ENCODE measurements around the gene ITGAV.

ITGAV gene

GRCh38 chr2:186575856-186576255 is 14.0 kb upstream of the ITGAV start:
- no peak for DNase-seq

- no peak for DNase-seq
Measured at GRCh38 chr2:186576614-186577013, 13.2 kb upstream of the ITGAV start.

GRCh38 chr2:186582698-186583097 is 7.2 kb upstream of the ITGAV start:
- no peak for DNase-seq

GRCh38 chr2:186584053-186584452 is 5.8 kb upstream of the ITGAV start:
- no peak for DNase-seq

GRCh38 chr2:186588421-186588820 is 1.4 kb upstream of the ITGAV start:
- DNase-seq, result no peak

- DNase-seq, result no peak
Measured at GRCh38 chr2:186588940-186589611, 780 bp upstream of the ITGAV start.

GRCh38 chr2:186590350-186590758 is 498 bp downstream of the ITGAV start:
- peak; percentile 90 for DNase-seq

GRCh38 chr2:186590759-186591505 is 1.1 kb downstream of the ITGAV start:
- peak; percentile 60 for DNase-seq

GRCh38 chr2:186591506-186591890 is 1.6 kb downstream of the ITGAV start:
- DNase-seq, result no peak

GRCh38 chr2:186592137-186592875 is 2.5 kb downstream of the ITGAV start:
- no peak for DNase-seq

GRCh38 chr2:186593523-186593922 is 3.7 kb downstream of the ITGAV start:
- DNase-seq, result no peak

- DNase-seq, result no peak
Measured at GRCh38 chr2:186594001-186594722, 4.3 kb downstream of the ITGAV start.

GRCh38 chr2:186595219-186595618 is 5.4 kb downstream of the ITGAV start:
- no peak for DNase-seq

GRCh38 chr2:186599186-186599778 is 9.4 kb downstream of the ITGAV start:
- no peak for DNase-seq

- no peak for DNase-seq
Measured at GRCh38 chr2:186603286-186603685, 13.4 kb downstream of the ITGAV start.

- no peak for DNase-seq
Measured at GRCh38 chr2:186605041-186605440, 15.2 kb downstream of the ITGAV start.

GRCh38 chr2:186607660-186608324 is 17.9 kb downstream of the ITGAV start:
- no peak for DNase-seq

GRCh38 chr2:186610785-186611184 is 20.9 kb downstream of the ITGAV start:
- no peak for DNase-seq

- DNase-seq, result no peak
Measured at GRCh38 chr2:186611526-186611925, 21.7 kb downstream of the ITGAV start.

GRCh38 chr2:186612026-186612425 is 22.2 kb downstream of the ITGAV start:
- no peak for DNase-seq

- DNase-seq, result no peak
Measured at GRCh38 chr2:186612555-186613440, 22.9 kb downstream of the ITGAV start.
